DMS153 (cell line): Measurements from ENCODE around the gene FIGN.

Experiments used
- DNase-seq: peaks from one replicate; lab custom pipeline; 2025; lab: John Stamatoyannopoulos, UW

Gene FIGN

DNA sequence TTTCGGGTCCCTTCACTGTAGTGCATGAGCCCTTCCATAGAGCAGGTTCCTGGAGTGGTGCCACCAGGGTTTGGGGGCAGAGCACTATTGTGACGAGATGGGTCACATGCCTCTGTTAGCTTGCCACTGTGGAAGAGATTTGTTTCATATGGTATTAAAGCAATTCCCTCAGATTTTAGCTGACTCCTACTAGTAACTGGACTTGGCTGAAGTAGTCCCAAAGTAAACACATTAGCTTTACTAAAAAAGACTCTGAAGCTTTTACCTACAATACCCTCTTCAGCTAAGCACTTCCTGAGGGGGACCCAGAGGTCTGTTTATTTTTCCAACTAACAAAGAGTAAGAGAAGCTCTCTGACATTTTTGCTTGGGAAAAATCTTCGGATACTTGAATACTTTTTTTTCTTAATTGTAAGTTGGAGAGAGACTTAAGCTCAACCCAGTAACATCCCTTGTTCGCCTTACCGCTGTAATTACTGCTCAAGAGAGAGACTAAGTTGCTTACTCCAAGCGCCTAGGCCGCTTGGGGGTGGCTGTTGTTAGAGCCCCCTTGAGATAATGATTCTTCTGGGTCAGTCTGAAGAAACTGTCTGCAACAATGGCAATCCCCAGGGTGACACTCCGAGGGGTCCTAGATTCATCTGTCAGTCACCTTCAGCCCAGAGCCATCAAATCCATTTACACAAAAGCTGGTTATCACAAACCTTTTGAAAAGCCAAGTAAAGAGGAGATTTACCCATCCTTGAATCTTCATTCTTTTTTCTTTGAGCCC is 177.4 kb downstream of the FIGN start:
- no peak for DNase-seq

DNA sequence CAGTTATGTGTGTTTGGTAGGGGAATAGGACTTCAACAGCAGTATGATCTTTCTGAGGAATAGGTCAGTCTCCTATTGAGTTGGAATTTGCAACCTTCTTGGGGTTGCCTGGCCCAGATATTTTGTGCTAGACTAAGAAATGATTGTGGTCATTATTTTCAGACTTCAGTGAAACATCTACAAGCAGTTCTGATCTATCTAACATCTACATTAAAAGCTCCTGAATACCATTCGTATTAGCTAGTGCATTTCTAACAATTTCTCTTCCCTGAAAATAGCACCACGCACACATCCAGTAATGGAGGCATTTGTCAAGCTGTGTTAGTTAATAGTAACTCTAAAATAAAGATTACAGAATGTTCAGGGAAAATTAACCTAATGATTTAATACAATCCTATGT is 179.3 kb downstream of the FIGN start:
- no peak for DNase-seq

DNA sequence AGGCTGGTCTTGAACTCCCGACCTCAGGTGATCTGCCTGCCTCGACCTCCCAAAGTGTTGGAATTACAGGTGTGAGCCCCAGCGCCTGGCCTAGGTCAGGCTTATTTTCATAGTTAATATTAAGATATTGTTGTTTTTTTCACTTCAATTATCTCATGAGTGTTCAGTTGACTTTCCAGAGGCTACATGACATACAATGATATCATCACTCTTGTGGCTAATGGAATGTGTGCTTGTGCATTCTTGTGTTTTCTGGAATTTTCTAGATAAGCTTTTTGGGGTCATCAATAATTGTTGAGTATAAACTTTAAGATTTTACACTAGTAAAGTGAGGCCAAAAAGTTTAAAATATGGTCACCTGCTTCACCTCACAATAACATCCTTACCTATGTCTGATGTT is 180.9 kb downstream of the FIGN start:
- DNase-seq: no peak

DNA sequence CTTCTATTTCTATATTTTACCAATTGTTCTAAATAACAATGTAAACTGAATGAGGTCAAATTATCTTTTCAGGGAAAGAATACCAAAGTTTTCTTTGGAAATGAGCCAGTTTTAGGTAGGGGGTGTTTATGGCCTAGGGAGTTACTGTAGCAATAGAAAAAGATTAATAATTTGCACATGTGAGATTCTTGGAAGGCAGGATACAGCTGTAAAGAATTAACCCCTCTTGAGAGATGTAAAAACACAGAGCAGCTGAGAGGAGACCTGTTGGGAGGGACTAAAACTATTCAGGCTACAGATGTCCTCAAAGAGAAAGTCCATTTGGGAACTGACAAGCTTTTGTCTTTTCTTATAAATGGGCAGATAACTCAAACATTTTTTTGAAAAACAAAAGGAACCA is 182.2 kb downstream of the FIGN start:
- DNase-seq: no peak

DNA sequence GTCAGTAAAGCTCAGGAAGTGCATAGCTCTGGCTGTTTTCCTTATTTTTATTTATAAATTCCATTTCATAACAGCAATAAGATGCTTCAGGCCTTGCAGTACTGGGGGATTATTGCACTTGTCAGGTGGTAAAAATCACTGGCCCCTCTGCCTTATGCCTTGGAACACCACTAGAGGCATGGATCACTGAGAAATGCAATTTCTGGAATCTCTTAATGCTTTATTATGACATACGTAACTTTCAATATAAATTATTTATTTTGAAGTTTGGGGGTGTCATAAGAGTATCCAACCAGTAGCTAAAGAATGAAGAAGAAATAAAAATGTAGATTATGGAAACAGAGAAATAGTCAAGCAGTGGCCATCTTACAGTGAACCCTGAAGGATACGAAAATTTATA is 183.1 kb downstream of the FIGN start:
- DNase-seq: no peak

DNA sequence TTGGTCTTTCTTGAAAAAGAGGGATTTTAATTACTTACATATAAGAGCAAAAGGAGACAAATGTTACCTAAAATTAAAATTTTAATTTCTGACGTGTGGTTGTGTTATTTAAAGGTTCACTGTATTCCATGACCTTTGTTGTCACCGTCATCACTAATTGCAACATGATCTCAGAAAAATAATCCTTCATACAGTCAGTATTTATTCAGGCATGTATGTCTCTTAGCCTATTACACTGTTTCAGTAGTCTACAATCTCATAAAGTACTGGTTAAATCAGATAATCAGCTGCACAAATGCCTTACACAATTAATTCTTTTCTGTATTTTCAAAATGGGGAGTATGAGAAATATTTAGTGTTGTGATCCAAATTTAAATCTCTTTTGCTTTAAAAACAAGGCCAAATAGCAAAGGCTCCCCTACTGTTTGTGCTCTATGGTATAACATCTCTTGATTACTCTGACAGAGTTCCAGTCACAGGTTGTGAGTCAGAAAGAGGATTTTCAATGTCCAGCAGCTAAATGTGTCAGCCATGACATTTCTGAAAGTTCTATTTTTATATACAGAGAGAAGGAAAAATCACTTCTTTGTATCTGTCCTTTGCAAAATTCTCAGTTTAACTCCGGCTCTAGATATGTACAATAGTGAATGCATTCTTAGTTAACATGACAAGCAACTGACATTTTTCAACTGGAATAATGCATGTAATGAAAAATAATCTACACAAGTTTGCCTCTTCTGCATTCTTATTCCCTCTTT is 184.0 kb downstream of the FIGN start:
- DNase-seq: no peak

DNA sequence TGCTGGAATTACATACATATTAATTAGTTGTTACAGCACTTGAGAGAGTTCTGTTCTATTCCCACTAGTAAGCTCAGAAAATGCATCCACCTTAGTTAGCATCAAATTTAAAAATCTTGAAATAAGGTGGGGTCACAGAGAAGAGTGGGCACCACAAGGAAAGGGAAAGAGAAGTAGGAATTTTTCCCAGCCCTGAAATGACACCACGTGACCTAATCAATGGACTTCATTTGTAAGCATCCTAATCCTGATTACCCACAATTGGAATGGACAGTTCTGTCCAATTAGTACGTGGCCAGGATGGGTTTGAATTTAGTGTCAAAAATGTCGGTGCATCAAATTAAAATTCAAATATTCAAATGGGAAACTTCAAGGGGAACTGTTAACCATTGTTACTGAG is 186.8 kb downstream of the FIGN start:
- DNase-seq: no peak
